ES-I3 (cell line): Measurements from ENCODE around the gene UTP3.
"Not testable (repeated sequence)": the region's sequence is repeated elsewhere in the genome, so short reads cannot be mapped to it uniquely, and the experiment has no call there.

Source experiments
- H3K36me3 ChIP-seq: 2 replicates; pipeline ENCODE4 v1.6.1; 2013; ENCODE audit warnings: mild to moderate bottlenecking, low read length, control low read depth, moderate library complexity; ENCODE audit not compliant: insufficient read depth
- H3K4me1 ChIP-seq: 2 replicates; pipeline ENCODE4 v1.6.1; 2013; ENCODE audit warnings: mild to moderate bottlenecking, control low read depth, low read length; ENCODE audit not compliant: insufficient read depth
- H3K9ac ChIP-seq: 2 replicates; pipeline ENCODE4 v1.6.1; 2013; ENCODE audit warnings: low read depth, mild to moderate bottlenecking, low read length, moderate library complexity
- H3K9me3 ChIP-seq: 2 replicates; pipeline ENCODE4 v1.6.1; 2013; ENCODE audit warnings: mild to moderate bottlenecking, low read length, moderate library complexity; ENCODE audit not compliant: control insufficient read depth, insufficient read depth

UTP3 gene, protein sequence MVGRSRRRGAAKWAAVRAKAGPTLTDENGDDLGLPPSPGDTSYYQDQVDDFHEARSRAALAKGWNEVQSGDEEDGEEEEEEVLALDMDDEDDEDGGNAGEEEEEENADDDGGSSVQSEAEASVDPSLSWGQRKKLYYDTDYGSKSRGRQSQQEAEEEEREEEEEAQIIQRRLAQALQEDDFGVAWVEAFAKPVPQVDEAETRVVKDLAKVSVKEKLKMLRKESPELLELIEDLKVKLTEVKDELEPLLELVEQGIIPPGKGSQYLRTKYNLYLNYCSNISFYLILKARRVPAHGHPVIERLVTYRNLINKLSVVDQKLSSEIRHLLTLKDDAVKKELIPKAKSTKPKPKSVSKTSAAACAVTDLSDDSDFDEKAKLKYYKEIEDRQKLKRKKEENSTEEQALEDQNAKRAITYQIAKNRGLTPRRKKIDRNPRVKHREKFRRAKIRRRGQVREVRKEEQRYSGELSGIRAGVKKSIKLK

GRCh38 chr4:70687821-70688794 lies at the start of gene UTP3:
TSS of gene UTP3 (plus strand) at chr4:70688532. CDS start at chr4:70688678, 146 bp downstream.
- no peaks in the 10 kb centered on the region for H3K9me3 ChIP-seq
- H3K36me3 ChIP-seq: 0 out of 2 replicates have a peak, but pooled peaks cover 4% of the 10 kb centered on the region
- H3K4me1 ChIP-seq: peaks cover 2% of the 10 kb centered on the region; the same call in 1 of the 2 replicates
- peak within 1 kb of the TSS; percentile 70 for H3K9ac ChIP-seq

DNA sequence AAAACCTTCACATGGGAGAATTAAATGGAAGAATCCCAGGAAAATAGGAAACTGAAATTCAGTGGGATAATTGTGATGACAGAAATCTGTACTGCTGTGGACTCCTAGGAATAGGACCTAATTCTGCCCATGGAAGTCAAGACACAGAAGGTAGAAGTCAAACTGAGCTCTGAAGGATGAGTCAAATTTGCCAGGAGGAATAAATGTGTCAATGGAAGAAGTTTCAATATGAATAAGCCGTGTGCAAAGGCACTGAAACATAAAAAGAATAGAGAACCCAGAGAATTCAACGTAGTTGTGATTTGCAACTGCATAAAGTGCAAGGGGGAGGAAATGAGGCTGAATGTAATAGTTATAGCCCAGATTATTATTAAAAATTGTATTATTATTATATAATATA lies 48.1 kb upstream of the UTP3 start:
- Histone ChIP-seq H3K36me3 (no peaks in the 10 kb centered on the region), H3K9me3 (no peaks in the 10 kb centered on the region), H3K4me1 (no peaks in the 10 kb centered on the region), H3K9ac (no peak overlapping the region)

- not testable (repeated sequence) for H3K36me3 ChIP-seq, H3K9me3 ChIP-seq, H3K9ac ChIP-seq, H3K4me1 ChIP-seq
Observed at GRCh38 chr4:70650741-70651140, 37.6 kb upstream of the UTP3 start.

DNA sequence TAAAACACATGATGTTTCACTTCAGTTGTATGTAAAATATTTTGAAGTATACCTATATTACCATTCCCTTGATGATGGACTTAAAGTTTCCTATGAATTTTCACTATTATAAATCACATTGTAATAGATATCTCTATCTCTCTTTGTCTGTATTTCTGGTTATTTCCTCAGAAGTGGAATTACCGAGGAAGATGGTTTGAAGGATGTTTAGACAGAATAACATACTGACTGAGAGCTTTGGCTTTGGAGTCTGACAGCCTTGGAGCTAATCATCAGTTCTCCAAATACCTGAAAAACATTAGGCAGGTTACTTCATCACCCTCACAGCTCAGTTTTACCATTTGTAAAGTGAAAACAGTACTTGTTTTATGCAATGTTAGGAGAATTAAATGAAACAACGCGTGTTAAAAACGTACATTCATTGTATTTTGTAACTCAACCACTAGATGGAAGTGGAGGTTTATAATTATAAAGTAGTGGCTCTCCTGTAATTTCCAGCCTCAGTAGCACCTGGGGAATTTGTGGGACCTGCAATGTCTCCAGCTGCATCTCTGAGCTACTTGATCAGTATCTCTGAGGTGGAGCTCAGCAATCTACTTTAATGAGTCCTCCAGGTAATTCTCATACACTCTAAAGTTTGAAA lies 36.3 kb upstream of the UTP3 start:
- no peak overlapping the region for H3K9ac ChIP-seq
- no peaks in the 10 kb centered on the region for H3K9me3 ChIP-seq
- no peaks in the 10 kb centered on the region for H3K4me1 ChIP-seq
- no peaks in the 10 kb centered on the region for H3K36me3 ChIP-seq

DNA sequence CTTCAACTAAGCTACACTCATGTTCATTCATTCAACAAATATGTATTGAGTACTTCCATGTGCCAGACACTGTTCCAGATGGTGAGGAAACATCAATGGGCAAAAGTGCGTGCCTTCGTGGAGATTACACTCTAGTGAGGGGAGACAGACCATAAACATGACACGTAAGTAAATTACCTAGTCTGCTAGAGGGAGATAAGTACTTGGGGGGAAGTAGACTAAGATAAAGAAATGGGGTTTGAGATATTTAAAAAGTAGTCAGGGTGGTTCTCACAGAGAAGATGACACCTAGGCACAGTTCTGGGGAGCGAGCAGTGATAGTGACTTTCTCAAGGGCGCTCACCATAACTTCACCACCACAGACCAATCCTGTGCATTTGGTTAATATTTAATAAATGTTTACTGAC lies 33.7 kb upstream of the UTP3 start:
- no peaks in the 10 kb centered on the region for H3K4me1 ChIP-seq

DNA sequence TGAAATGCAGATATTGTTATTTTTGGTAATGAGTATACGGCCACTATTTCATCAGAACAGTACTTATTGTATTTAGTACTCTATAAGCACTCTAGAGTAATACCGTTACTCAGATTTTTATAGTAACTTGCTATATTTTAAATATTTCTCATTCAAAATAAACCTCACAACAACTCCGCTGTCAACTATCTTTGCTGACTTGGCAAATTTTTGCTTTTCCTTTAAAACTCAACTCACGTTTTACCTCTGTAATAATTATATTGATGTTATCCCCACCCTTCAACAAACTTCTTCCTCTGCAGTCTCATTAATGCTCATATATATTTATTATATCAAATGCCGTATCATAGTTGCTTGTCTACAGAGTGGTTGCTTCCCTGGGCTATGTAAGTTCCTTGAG lies 31.0 kb upstream of the UTP3 start:
- Histone ChIP-seq H3K4me1 (no peaks in the 10 kb centered on the region; the same call in 1 of the 2 replicates), H3K9me3 (no peaks in the 10 kb centered on the region), H3K36me3 (no peaks in the 10 kb centered on the region), H3K9ac (no peak overlapping the region)

More for the DNA sequence above, 33.7 kb upstream of the UTP3 start:
- H3K36me3 ChIP-seq: no peaks in the 10 kb centered on the region
- no peaks in the 10 kb centered on the region for H3K9me3 ChIP-seq
- H3K9ac ChIP-seq: no peak overlapping the region

- Histone ChIP-seq H3K9ac (no peak overlapping the region), H3K9me3 (no peaks in the 10 kb centered on the region), H3K4me1 (no peaks in the 10 kb centered on the region; the same call in 1 of the 2 replicates), H3K36me3 (no peaks in the 10 kb centered on the region)
Observed at GRCh38 chr4:70658418-70658817, 29.9 kb upstream of the UTP3 start.

GRCh38 chr4:70660106-70660505 lies 28.2 kb upstream of the UTP3 start:
- Histone ChIP-seq H3K36me3 (no peaks in the 10 kb centered on the region), H3K9ac (no peak overlapping the region), H3K4me1 (no peaks in the 10 kb centered on the region; the same call in 1 of the 2 replicates), H3K9me3 (no peaks in the 10 kb centered on the region)

GRCh38 chr4:70661309-70661922 lies 26.9 kb upstream of the UTP3 start:
- H3K4me1 ChIP-seq, H3K9ac ChIP-seq, H3K36me3 ChIP-seq, H3K9me3 ChIP-seq: not testable (repeated sequence)

- Histone ChIP-seq H3K9ac (no peak within 1 kb of the TSS), H3K36me3 (no peaks in the 10 kb centered on the region), H3K4me1 (no peaks in the 10 kb centered on the region; the same call in 1 of the 2 replicates)
Observed at GRCh38 chr4:70666369-70666768, 22.0 kb upstream of the UTP3 start, which contains the start of gene JCHAIN. TSS of gene JCHAIN (minus strand) at chr4:70666508. CDS start at chr4:70666490, 18 bp downstream.

DNA sequence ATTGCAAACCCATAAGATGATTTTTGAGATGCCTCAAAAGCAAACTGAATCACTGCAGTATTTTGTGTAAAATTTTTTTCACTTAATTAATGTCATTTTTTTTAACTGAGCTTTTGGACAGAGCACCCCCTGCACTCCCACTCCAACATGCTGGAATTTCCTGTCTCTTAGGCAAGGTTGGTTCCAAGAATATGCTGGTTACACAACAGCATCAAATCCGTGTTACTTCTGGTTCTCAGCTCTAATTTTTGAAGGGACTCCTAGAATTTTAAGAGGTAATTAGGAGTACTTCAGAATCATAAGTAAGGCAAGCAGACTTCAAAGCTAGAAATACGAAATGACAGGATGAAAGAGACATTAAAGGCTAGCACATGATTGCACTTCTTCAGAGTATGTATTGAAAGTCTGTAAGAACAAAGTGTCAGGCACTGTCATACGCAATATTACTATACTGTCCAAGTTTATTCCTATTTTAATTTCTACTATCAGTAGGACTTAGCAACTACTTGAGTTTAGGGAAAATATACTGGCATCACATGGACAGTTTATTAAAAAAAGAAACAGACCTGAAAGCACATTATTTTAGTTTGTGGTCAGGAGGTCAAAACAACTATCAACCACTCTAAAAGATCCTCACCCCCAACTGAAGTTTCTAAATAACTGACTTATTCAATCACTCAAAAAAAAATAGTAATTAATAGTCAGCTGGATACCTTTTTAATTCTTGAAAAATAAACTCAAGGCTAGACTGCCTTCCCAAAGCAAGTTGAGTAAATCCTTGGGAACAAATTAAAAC lies 20.4 kb upstream of the UTP3 start:
- no peak overlapping the region for H3K9ac ChIP-seq
- H3K36me3 ChIP-seq: no peaks in the 10 kb centered on the region
- H3K4me1 ChIP-seq: no peaks in the 10 kb centered on the region
- no peaks in the 10 kb centered on the region for H3K9me3 ChIP-seq

More at GRCh38 chr4:70666369-70666768, 22.0 kb upstream of the UTP3 start, which contains the start of gene JCHAIN:
- H3K9me3 ChIP-seq: no peaks in the 10 kb centered on the region

- H3K9me3 ChIP-seq: no peaks in the 10 kb centered on the region
- no peak overlapping the region for H3K9ac ChIP-seq
- no peaks in the 10 kb centered on the region for H3K4me1 ChIP-seq
- no peaks in the 10 kb centered on the region for H3K36me3 ChIP-seq
Observed at GRCh38 chr4:70670332-70671014, 17.9 kb upstream of the UTP3 start.
